Esophagus mucosa (tissue), 1 donor: Measurements from ENCODE around the gene ZNF648. TPM values are rescaled to one million over a fixed set of nuclear protein-coding genes. Genes with fewer than 3 reads are reported as not detected.
"Not testable (repeated sequence)": the region's sequence is repeated elsewhere in the genome, so short reads cannot be mapped to it uniquely, and the experiment has no call there.

ENCODE experiments used
- ATAC-seq: fragments of 200-7000 bp; cut with Tn5 transposase; one replicate; pipeline ENCODE4 v1.9.1; 2020
- total RNA-seq: library from RNA; stranded (reverse); gene quantifications from one replicate; pipeline ENCODE4 v1.2.4, GENCODE V29; 2023
- donor health status: DM: yes; HTN: yes; CAD: no.

The ZNF648 gene, protein sequence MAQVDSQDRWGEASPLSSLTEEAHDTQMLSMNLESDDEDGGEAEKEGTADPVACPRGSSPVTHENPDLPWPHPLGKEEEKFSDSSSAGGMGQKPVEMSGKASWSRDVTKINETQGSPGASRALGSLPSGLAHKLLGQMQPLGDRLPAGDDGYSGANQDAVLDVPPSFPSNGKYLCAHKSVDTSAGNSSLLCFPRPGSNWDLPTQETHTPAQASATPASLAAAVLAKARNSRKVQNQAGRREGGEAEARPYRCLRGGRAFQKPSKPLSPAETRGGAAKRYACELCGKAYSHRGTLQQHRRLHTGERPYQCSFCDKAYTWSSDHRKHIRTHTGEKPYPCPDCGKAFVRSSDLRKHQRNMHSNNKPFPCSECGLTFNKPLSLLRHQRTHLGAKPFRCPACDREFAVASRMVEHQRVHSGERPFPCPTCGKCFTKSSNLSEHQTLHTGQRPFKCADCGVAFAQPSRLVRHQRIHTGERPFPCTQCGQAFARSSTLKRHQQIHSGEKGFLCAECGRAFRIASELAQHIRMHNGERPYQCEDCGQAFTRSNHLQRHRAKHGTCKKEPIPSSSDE
- 0.08 TPM for total RNA-seq

DNA sequence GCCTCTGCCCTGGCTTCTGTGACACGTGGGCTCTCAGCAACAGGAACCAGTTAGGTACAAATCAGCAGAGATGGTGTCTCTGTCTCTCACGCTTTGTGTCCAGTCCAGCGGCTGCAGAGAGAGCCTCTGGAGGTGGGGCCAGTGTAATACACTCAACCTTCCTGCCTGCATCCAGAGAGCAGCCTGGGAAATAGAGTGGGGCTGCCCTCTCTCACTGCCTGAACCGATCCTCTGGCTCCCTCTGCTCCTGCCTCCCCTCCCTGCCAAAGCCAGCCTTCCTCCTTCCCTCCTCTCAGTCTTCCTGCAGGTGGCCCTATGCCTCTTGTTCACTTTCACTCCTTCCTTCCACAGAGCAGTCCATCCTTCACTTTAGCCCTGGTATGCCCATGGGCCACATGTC lies at the start of gene ZNF648:
Gene ZNF648 (minus strand): TSS at position 119 of the 400 bp plus-strand sequence. CDS start 3,702 bp downstream, outside the sequence.
- ATAC-seq: no peak

DNA sequence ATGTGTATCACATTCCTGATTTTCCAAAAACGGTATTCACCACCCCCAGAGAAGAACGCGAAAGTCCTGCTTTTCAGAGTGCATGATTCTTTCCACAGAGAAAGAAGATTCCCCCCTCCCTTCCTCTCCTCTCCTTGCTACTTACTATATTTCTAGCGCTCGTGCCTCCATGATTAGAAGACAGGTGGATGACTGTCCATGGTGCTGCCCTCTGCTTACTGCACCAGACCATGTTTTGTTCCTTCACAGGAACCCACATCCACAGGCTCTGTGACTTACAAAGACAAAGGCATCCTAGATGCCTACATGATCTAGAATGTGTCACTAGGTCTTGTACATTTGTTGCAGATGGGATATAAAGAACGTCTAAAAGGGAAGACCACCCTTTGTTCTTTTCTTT lies 49.1 kb upstream of the ZNF648 start:
- no peak for ATAC-seq

DNA sequence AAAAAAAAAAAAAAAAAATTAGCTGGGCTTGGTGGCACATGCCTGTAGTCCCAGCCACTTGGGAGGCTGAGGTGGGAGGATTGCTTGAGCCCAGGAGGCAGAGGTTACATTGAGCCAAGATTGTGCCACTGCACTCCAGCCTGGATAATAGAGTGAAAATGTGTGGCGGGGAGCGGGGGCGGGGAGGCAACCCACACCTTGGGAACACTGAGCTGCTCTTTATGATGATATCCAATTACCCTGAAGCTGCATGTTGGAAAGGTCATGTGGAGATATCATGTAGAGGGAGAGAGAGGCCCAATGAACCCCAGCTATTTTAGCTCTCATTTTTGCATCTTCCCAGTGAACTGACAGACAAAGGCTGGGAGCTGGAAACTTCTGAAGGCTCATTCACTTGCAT lies 48.3 kb upstream of the ZNF648 start:
- ATAC-seq: no peak

DNA sequence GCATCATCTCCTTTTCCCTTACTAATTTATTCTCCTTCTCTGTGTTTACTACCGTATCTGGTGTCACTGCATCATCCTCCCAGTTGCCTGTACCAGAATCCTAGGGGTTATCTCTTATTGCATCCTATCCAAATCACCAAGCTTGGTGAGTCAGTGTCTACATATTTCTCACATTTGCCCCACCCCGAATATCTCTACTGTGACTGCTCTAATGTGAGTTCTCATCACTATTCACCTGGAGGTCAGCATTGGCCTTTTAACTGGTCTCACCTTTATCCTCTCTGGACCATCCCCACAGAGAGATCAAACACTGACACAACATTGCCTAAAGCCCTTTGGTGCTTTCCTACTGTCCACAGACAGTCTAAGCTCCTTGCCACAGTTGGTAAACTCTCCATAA lies 45.7 kb upstream of the ZNF648 start:
- peak; percentile 63 for ATAC-seq

DNA sequence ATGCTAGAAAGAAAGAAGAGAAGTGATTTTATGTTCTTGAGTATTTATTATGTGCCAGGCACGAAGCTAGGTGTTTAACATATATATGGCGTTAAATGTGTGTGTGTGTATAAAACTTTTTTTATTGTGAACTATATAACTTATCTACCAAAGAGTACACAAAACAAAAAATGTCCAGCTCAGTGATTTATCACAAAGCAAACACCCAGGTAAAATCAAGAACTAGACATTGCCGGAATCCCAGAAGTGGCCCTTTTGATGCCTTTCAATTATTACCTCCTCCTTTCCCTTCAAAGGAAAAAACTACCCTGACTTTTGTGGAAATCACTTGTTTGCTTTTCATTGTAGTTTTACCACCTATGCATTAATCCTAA lies 40.5 kb upstream of the ZNF648 start:
- ATAC-seq: no peak

DNA sequence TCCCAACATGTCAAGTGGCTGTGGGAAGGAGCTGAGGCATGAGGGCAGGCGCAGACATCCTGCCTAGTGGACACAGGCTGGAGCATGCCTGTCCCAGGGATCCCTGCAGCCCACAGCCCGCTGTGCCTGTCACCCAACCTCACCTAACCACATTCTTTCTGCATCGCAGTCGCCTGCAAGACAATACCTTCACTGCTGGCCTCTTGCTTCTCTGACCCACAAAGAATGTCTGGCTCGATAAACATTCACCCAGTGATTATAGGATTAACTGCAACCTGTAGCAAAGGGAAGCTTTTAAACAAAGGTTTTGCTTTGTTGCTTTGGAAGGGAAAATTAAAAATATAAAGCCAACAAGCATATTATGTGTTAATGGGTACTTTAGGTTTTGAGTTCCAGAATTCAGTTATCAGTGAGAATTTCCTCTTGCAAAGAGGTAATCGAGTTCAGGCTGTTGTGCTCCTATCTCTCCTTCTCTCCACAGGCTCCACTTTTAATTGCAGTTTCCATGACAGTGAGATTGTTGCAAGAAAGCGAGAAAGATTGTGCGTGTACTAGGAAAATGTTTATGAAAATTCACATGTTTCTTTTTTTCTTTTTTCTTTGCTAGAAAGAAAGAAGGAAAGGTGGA lies 40.0 kb upstream of the ZNF648 start:
- ATAC-seq: peak; percentile 98

DNA sequence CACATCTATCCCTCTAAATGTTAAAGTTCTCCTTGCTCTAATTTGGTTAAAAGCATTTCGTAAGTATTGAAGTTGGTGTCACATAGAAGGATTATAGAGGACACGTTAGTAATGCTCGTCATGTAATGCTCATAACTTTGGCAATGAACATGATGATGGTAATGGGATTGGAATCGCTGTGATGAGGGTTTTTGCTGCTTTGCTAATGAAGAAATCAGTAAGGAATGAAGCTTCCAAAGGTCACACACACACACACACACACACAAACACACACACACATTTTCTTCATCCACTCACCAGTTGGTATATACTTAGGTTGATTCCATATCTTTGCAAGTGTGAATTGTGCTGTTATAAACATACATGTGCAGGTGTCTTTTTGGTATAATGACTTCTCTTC lies 36.8 kb upstream of the ZNF648 start:
- ATAC-seq: no peak

DNA sequence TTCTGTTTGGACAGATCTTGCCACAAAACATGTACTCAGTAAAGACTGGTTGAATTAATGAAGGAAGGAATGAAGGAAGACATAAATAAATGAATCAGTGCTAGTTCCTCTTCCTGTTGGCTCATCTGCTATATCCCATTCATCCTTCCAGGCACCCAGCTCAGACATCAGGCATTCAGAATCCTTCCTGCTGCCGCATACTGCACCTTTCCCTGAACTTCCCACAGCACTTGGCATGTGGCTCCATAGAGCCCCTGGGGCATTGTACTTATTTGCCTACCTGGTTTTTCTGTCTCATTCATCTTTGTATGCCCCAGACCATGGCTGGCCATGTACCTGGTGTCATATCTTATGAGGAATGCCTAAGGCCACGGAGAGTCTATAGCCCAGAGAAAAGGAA lies 34.4 kb upstream of the ZNF648 start:
- peak; percentile 49 for ATAC-seq

DNA sequence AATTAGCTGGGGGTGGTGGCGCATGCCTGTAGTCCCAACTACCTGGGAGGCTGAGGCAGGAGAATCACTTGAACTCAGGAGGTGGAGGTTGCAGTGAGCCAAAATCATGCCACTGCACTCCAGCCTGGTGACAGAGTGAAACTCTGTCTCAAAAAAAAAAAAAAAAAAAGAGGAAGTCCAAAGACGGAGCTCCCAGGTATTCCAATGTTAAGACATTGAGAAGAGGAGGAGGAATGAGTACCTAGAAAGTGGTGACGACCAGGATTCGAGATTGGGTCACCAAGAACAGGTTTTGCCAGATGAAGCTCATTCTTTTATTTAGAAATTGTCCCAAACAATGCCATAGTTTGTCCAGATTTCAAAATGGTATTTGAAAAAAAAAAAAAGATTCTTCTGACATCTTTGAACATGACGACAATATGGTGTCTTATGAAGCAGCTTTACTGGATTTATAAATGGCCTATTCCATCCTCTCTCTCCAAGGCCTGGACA lies 33.0 kb upstream of the ZNF648 start:
- ATAC-seq: not testable (repeated sequence)

DNA sequence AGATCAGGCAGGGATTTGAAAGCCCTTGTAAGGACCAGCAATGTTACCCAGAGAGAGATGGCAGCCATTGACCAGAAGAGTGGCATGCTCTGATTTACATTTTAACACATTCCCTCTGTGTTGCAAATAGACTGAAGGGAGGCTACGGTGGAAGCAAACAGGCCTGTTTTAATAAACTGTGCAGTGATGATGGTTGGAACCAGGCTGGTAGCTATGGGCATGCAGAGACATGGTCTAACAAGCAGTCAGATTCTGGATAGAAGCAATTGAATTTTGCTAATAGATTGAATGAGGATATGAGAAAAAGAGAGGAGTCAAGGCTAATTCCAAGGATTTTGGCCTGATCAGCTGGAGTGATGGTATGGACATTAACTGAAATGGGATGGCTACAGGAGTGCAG lies 32.3 kb upstream of the ZNF648 start:
- ATAC-seq: peak; percentile 31

DNA sequence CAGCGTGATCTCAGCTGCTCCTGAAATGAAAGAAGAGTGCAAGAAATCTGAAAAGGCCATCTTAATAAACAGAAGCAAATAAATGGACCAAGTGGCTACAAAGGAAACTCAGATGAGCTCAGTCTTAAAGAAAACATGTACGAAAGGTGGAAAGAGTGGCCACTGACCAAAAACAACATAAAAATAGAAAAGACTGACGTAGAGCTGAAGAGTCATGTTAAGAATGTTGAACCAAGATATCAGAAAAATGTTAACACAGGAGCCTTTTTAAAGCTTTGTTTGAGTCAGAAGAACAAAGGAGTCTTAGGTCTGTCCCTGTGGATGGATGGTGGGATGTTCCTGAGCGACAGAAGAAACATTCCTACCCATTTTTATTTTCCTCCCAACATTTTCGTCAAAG lies 30.8 kb upstream of the ZNF648 start:
- no peak for ATAC-seq

DNA sequence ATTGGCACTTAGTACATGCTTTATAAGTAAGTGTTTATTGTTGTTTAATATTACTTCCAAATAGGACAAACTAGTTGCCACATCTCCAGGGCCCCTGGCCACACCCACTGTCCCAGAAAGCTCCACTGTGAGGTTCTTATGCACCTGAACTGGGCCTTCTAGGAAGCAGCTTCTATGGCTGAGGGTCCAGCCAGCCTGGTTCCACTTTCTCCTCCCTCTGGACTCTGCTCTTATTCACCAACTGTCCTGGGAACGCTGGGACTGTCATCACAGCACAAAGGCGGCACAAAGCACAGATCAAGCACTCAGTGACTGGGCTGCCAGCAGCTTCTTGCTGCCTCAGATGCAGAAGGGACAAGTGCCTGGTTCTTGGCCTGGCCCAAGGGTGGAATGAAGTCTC lies 29.6 kb upstream of the ZNF648 start:
- no peak for ATAC-seq

DNA sequence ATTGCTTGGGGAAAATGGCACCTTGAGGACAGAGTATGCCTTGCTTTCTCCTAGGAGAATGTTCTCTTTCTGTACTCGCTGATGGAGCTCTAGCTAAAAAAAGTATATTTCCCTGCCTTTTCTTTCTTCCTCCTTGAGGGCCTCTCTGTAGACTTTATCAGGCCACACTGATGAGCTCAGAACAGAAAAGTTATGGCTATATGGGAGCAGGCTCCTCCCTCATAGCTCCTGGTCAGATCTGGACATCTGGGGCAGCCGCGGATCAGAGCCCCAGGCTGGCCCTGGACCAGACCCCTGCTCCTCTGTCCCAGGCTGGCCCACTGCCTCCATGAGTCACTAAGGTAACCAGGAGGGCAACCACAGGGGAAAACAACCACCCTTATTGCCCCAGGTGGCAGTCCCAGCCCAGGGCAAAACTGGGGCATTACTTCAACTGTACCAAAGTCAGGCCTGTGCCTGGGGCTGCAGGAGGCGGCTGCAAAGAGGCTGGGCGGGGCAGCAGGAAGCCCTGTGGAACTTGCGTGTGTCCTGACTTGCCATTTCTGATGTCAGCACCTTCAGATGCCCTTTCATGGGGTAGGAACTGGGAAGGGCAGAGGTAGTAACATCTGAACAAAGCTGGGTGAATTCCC lies 26.3 kb upstream of the ZNF648 start:
- peak; percentile 94 for ATAC-seq

DNA sequence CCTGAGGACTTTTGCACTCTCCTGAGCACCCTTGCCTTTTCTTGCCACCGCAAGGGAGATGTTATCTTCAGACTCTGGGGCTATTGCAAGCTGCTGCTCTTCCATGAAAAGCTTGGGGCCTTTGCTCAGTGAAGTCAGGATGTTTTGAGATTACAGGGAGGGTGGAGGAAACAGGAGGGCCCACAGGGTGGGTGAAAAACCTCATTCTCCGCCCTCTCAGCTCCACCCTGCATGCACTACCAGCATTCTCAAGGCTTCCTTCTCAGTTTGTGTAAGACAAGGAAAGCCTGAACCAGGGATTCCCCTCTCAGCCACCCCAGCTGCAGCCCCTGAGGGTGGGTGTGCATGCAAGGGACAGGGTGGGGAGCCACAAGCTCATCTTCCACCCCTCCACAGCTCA lies 25.8 kb upstream of the ZNF648 start:
- ATAC-seq: peak; percentile 33

DNA sequence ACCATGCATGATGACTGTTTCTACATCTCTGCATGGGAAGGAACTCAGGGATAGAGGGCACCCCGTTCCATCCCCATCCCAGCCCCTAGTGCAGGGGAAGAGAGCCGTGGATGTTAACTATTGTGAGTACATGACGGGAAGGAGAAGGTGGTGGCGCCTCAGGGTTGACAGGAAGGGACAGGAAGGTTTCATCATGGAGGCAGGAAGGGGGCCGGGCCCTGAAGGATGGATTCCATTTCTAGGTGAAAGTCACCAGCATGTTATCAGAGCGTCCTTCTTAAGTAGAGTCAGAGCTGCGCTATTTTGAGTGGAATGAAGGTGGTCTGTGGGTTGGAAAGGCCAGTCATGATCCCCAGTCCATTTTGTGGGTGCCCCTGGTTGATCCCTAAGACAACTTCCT lies 25.1 kb upstream of the ZNF648 start:
- ATAC-seq: no peak

DNA sequence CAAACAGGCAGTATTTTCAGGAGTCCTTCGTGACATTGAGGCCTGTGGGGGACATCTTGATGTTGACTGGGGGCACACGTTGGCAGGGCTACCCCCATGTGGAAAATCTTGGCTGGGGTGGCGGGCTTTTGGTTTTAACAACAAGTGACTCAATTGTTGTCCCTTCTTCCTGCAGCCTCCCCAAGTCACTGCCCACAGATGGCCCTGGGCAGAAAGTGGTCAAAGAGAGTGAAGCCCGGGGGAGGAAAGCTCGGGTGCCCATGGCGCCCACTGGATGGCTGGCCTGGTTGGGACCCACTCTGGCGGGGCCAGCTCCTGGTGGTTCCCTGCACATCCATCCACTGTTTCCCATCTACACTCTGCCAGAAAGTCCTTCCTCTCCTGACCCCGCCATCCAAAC lies 24.6 kb upstream of the ZNF648 start:
- no peak for ATAC-seq

DNA sequence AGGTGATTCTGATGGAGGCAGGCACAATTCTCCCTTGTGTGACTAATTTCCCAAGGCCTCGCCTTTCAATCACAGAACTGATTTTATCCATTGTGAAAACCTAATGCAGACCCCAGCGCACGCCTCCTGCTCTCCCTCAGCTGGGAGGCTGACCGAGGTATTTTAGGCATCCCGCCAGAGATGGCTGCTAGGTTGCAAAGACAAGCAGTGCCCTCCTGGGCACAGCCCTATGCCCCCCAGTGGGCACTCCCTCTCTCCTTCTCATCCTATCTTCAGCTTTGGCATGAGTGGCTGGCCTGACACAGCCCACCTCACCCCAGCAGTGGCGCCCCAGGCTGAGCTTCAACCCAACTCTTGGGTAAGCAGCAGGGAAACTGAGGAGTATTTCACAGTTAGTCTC lies 24.2 kb upstream of the ZNF648 start:
- ATAC-seq: no peak

DNA sequence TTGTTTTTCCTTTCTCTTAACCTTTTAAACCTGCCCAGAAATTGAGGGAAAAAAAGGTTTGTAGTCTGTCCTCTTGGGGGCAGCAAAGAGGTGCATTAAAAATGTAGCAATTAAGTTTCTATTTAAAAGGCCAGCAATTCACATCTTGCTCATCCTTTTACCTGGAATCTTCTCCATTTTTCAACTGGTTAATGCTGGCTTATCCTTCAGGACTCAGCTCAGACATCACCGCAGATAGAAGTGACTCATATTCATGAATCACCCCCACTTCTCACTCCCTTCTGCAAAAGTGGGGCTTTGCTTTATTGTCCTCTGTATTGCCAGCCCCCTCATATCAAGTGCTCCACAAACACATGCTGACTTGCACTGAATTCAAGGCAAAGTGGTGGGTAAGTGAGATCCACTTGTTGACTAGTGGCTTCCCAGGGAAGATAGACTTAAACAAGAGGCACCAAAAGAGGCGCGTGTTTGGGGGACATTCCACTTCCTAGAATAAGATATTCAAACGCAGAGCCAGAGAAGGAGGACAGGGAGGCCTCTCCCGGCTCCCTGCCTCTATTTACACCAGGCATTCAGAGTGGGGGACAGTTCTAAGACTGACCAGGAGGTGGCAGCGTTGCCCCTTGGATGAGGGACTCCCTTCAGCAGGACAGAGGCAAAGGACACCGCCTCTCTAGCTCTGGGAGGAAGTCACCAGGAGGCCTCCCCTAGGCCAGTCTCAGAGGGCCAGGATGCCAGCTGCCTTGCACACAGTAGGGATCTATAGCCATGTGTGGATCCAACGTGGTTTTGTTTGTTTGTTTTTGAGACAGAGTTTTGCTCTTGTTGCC lies 23.2 kb upstream of the ZNF648 start:
- ATAC-seq: peak; percentile 76

DNA sequence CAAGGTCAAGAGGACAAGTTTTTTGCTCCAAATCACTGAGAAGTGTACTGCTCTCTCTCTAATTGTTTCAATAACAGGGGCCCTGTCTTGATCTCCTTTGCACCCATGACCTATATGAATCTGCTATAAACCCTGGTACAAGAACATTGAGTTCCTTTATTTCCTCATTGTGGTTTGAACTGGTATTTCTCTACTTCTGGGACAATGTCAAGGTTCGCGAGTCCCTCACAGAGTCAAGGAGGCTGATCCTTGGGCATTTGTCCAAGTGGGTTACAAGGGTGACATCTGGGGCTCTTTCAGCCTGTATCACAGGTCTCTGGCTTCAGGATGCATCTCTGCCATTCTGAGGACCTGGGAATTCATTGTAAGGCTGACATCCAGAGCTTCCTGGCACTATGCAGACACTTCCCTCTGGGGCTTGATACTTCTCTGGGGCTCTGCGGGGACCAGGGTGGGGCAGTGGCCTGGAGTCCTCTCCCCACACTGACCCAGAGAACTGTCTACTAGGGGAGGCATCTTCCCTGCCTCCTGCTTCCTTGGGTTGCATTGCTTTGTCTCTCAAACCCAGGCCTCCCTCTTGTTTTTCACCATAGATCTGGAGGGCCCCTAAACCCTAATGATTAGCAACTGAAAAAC lies 22.5 kb upstream of the ZNF648 start:
- ATAC-seq: no peak

DNA sequence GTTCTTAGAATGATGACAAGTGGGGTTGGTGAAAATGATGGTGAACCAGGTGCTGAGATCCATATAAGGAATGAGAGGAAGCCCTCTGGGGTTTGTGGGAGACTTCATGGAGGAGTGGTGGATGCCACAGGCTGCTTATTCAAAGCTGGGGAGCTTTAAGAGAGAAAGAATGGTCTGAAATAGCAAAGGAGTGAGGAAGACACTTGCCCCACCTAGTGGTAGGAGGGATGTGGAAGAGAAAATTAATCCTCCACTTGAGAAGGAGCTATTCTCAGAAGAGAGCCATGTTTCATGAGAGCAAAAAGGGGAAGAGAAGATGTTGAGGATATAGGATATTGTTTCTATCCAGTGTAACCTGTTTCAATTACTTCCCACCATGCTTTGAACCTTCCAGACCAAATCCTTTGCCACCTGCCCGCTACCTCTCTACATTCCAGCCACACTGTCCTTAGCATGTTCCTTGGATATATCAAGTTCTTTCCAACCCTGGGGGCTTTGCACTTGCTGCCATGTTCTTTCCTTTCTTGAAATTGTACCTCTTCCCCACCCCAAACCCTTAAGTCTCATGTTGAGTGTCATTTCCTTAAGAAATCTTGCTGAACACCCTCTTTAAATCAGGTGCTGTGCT lies 19.6 kb upstream of the ZNF648 start:
- peak; percentile 23 for ATAC-seq

DNA sequence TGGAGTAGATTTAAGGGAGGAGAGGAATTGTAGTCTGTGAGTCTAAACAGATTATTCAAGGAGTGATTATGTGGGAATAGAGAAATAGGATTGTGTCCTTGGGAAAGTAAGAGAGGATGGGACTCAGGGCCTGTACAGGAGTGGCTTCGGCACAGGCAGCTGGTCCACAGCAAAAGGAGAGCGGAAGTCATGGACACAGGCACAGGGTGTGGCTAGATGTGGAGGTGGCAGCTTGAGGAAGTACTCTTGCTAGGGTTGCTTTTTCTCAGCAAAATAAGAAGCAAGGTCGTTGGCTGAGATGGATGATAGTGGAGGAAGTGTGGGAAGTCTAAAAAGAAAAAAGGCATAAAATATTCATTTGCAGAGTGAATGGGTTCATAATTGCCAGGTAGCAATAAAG lies 18.5 kb upstream of the ZNF648 start:
- ATAC-seq: no peak

DNA sequence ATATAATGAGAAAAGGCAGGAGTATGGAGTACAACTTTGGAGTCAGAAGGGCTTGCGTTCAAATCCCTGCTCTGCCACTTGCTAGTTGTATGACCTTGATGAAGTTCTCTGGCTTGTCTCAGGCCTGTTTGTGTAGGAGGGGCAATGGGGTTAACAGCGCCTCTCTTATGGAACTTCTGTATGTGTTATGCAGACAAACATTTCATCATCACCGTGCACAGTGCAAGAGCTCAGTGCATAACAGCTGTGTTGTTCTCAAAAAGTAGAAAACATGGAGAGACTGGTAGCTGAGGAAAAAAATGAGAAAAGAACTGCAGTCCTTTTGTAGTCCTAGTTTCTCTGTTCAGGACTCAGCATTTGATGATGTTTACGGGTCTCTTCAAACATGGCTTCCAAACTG lies 10.4 kb upstream of the ZNF648 start:
- ATAC-seq: no peak
